K562 (cell line): ENCODE results near the gene SH3BP2. TPM values are rescaled to one million over a fixed set of nuclear protein-coding genes. Genes with fewer than 3 reads are reported as not detected.

Source experiments
- BHLHE40 ChIP-seq: IDR thresholded peaks from 2 replicates; pipeline ENCODE4 v1.6.1; 2011; ENCODE audit warnings: low read length, improper control_type of control experiment
- CBX1 ChIP-seq: sonication (generic); IDR thresholded peaks from 2 replicates; pipeline ENCODE4 v1.6.1; 2016; ENCODE audit warnings: antibody characterized with exemption, low read depth, mild to moderate bottlenecking
- ERF ChIP-seq: fragments of 450-650 bp; formaldehyde crosslinking; IDR thresholded peaks from 2 replicates; pipeline ENCODE4 v1.4.0; 2020; ENCODE audit warnings: mild to moderate bottlenecking, mixed read lengths
- HOXB6 ChIP-seq: fragments of 250-450 bp; sonication (Bioruptor Pico); IDR thresholded peaks from 2 replicates; pipeline ENCODE4 v1.5.1; 2022; ENCODE audit warnings: mild to moderate bottlenecking, borderline replicate concordance
- SAP30 ChIP-seq: fragments of 200-600 bp; sonication (generic); IDR thresholded peaks from 2 replicates; pipeline ENCODE4 v1.6.1; 2012; ENCODE audit warnings: borderline replicate concordance, low read depth, mild to moderate bottlenecking, moderate library complexity, low read length, control low read depth, inconsistent platforms; ENCODE audit not compliant: insufficient read depth, poor library complexity, severe bottlenecking
- SETDB1 ChIP-seq: IDR thresholded peaks from one replicate; pipeline ENCODE4 v1.6.1; 2012; ENCODE audit warnings: low read length, control low read depth, inconsistent platforms
- TEAD2 ChIP-seq: fragments of 450-650 bp; IDR thresholded peaks from 2 replicates; pipeline ENCODE4 v1.6.1; 2016; ENCODE audit warnings: missing genetic modification characterization, control low read depth, missing compliant biosample characterization
- TRIM28 ChIP-seq: fragments of 450-650 bp; IDR thresholded peaks from 2 replicates; pipeline ENCODE4 v1.6.1; 2017
- UBTF ChIP-seq, 2 experiments: IDR thresholded peaks; 2 replicates each; pipeline ENCODE4 v1.6.1; 2012; ENCODE audit warnings: improper control_type of control experiment in 2 of 2, low read depth in 2 of 2, low read length in 2 of 2, borderline replicate concordance in 1 of 2
- ZNF263 ChIP-seq: sonication (generic); formaldehyde crosslinking; IDR thresholded peaks from 2 replicates; pipeline ENCODE4 v1.8.0; 2022; ENCODE audit warnings: mild to moderate bottlenecking, missing genetic modification reagents, borderline replicate concordance
- ZNF444 ChIP-seq: fragments of 250-450 bp; sonication (Bioruptor Pico); IDR thresholded peaks from 2 replicates; pipeline ENCODE4 v1.4.0; 2020; ENCODE audit warnings: mild to moderate bottlenecking, moderate library complexity
- polyA plus RNA-seq, 8 experiments: library from polyadenylated mRNA; depleted of rRNA in 4 of 8; stranded (reverse) in 5 of 8; unstranded in 3 of 8; fragments of >200 nt; fragmentation: Nextera tagmentation in 2 of 8; fragmentation: Illumina TruSeq in 1 of 8; extraction: Ambion mirVana in 2 of 8; extraction: Trizol in 1 of 8; gene quantifications; 2 replicates each; pipeline versions ENCODE4 v1.2.1 to v1.2.3, GENCODE V29; 2011 to 2014; ENCODE audit warnings: inconsistent platforms in 1 of 8, missing spikeins in 1 of 8
- total RNA-seq, 7 experiments: library from RNA; depleted of rRNA in 6 of 7; stranded (reverse); fragments of >200 nt in 6 of 7; fragmentation: Illumina TruSeq in 2 of 7; extraction: Trizol in 2 of 7; gene quantifications; 2 replicates each; pipeline versions ENCODE4 v1.2.1 to v1.2.3, GENCODE V29; 2011 to 2021; ENCODE audit warnings: low replicate concordance in 1 of 7

Gene SH3BP2
- total and polyA plus RNA-seq, 9 of the 15 experiments (the other 6 are each of a cell fraction or from before 2014, with no cell fraction given) = 0.34 to 16.0 (median 5.1) TPM

GRCh38 chr4:2813446-2814405 lies 20.8 kb downstream of the SH3BP2 start (continued):
- TF ChIP-seq UBTF (IDR thresholded peaks at IDR 0.05; ENCODE audit: borderline replicate concordance in 1 of 2, low read depth in 2 of 2, low read length in 2 of 2) = no peak
- TF ChIP-seq SETDB1 = no peak
- no peak for TF ChIP-seq BHLHE40
- TF ChIP-seq TRIM28 = no peak
- no peak for TF ChIP-seq SAP30
- no peak for TF ChIP-seq ZNF444 (CRISPR knock-in tag)
- no peak for TF ChIP-seq ZNF263 (CRISPR knock-in tag)
- TF ChIP-seq TEAD2 (tag) = no peak
- no peak for TF ChIP-seq ERF (CRISPR knock-in tag)
- no peak for TF ChIP-seq HOXB6 (CRISPR knock-in tag)
- TF ChIP-seq CBX1 = no peak
